Bronchial epithelial cell (primary cell): ENCODE data around the gene NTRK2. TPM values are rescaled to one million over a fixed set of nuclear protein-coding genes. Genes with fewer than 3 reads are reported as not detected.

Experiments
- DNase-seq: peaks from one replicate; pipeline ENCODE4 v3.0.0-alpha.2; 2010; ENCODE audit warnings: low read depth
- FAIRE-seq: peaks from 2 replicates; lab custom pipeline; 2011; peaks lifted over from hg19 to GRCh38; lab: Jason Lieb, UNC
- H3K27me3 ChIP-seq: 2 replicates; pipeline ENCODE4 v1.5.1; 2011; ENCODE audit warnings: low read length; ENCODE audit not compliant: control insufficient read depth, insufficient read depth
- H3K36me3 ChIP-seq: 2 replicates; pipeline ENCODE4 v1.5.1; 2011; ENCODE audit warnings: low read length; ENCODE audit not compliant: control insufficient read depth, insufficient read depth
- H3K4me3 ChIP-seq: 2 replicates; pipeline ENCODE4 v1.5.1; 2011; ENCODE audit warnings: mild to moderate bottlenecking, low read depth, low read length, control low read depth
- CTCF ChIP-seq: IDR thresholded peaks from 2 replicates; pipeline ENCODE4 v1.5.1; 2011; ENCODE audit warnings: mild to moderate bottlenecking, moderate library complexity, low read length, control low read depth, inconsistent platforms; ENCODE audit not compliant: insufficient read depth, severe bottlenecking
- total RNA-seq: library from RNA; depleted of rRNA; stranded (reverse); fragments of >200 nt; gene quantifications from 2 replicates; pipeline ENCODE4 v1.2.1, GENCODE V29; 2014

NTRK2 gene
- total RNA-seq, 1 donor from 2014 or later = not detected

DNA sequence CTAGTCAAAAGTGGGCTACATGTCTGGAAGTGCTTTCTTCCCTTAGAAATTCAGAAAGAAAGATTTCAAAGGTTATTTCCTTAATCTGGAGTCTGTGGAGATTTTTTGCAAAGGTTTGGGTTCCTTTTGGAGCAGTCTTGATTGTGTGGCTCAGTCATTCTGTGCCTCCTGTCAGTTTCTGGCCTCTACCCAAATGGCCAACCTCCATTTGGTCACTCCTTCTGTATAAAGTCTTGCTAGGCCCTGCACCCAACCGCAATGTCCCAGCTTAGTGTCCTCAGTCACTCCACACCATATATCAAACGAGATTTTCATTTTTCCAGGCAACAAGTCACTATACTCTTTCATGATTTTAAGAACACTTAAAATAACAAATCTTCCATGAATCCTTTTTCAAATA is 199.6 kb downstream of the NTRK2 start:
- TF ChIP-seq CTCF = no peak
- H3K4me3 ChIP-seq = no peak overlapping the region
- FAIRE-seq = no peak

DNA sequence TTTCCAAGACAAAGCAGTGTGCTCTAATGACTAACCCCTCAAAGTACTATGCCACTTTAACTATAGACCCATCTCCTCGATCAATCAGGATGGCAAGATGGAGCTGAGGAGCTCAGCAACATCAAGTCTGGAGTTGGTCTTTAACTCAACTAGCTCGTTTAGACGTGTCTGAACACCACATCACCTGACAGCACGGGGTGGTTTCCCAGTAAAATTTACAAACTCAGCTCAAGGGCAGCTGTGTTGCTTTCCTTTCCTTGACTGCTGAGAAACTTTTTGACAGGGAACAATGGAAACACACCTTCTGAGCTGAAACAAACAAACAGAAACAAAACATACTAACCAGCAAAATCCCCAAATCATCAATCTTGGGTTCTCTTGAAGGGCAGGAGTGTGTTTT is 202.5 kb downstream of the NTRK2 start:
- Histone ChIP-seq H3K4me3 (no peak overlapping the region), H3K27me3 (no peaks in the 10 kb centered on the region), H3K36me3 (no peaks in the 10 kb centered on the region)
- FAIRE-seq (peak; percentile 58), DNase-seq (peak; percentile 46)
- TF ChIP-seq CTCF = no peak

More for the DNA sequence above, 199.6 kb downstream of the NTRK2 start:
- DNase-seq = no peak
- Histone ChIP-seq H3K27me3 (no peaks in the 10 kb centered on the region), H3K36me3 (no peaks in the 10 kb centered on the region)

DNA sequence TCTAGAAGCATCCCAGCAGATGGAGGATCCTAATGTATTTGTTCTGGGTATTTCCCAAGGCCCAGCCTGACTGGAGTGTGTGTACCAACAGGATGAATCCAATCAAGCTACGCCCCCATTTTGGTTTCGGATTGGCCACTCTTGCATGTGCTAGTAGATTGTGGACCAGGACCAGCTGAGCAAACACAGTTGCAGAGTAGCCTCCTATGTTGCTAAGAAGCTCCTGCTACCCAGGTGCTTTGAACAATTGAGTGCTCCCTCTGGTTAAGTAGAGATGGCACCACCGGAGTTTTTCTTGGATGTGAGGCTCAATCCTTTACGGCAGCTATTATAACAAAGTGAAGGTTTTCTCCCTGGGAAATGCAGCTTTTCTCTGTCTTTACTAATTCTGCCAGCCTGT is 204.5 kb downstream of the NTRK2 start:
- TF ChIP-seq CTCF = no peak
- no peaks in the 10 kb centered on the region for H3K27me3 ChIP-seq
- FAIRE-seq = no peak
- H3K36me3 ChIP-seq = no peaks in the 10 kb centered on the region
- no peak overlapping the region for H3K4me3 ChIP-seq
- no peak for DNase-seq

GRCh38 chr9:84874596-84874995 is 205.1 kb downstream of the NTRK2 start:
- DNase-seq (no peak), FAIRE-seq (no peak)
- TF ChIP-seq CTCF = no peak
- no peak overlapping the region for H3K4me3 ChIP-seq
- no peaks in the 10 kb centered on the region for H3K36me3 ChIP-seq
- no peaks in the 10 kb centered on the region for H3K27me3 ChIP-seq

DNA sequence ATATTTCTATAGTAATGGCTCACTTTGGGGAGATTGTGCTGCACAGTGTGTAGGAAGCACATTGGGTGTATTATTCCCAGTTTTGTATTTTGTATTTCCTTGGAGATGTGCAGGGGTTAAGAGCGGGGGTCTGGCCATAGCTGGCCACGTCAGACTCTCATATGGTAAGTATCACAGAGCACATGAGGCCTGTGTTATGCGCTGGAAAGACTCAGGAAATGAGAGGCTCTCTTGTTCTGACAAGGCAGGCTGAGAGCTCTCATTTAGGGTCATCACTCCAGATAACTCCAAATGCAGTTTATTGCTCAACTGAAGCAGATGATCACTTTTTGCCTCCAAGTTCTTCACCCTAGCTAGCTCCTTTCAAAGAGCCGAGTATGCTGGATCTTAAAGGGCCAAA is 205.7 kb downstream of the NTRK2 start:
- Histone ChIP-seq H3K36me3 (no peaks in the 10 kb centered on the region), H3K27me3 (peaks cover 1% of the 10 kb centered on the region), H3K4me3 (no peak overlapping the region)
- no peak for TF ChIP-seq CTCF
- DNase-seq (no peak), FAIRE-seq (no peak)

DNA sequence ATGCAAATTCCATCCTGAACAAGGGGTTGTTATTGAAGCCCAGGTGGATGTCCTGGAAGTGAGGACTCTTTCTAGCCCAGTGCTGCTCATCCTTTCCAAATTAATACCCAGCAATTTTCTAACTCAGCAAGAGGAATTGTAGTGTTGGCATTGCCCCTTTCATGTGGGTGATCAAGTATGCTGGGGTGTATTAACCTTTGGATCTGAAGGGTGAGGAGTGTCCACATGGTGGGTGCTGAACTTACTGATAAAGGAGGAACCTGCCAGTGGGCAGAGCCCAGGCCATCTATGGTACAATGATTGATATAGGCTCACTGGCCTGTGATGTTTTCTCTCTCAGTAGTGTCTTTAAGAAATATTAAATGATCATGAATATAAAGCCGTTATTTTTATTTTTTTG is 210.1 kb downstream of the NTRK2 start:
- no peak for DNase-seq
- no peak for TF ChIP-seq CTCF
- Histone ChIP-seq H3K36me3 (no peaks in the 10 kb centered on the region), H3K4me3 (no peak overlapping the region), H3K27me3 (peaks cover 2% of the 10 kb centered on the region)
- no peak for FAIRE-seq
